T-cell (primary cell): ENCODE data around the gene PUSL1. TPM values are rescaled to one million over a fixed set of nuclear protein-coding genes. Genes with fewer than 3 reads are reported as not detected.

ENCODE experiments used
- ATAC-seq, 4 experiments: fragments of 200-7000 bp in 3 of 4; fragments of 150-1000 bp in 1 of 4; cut with Tn5 transposase; replicated peaks in 1 of 4; 1 replicate in 3 of 4; 2 replicates in 1 of 4; pipeline ENCODE4 v1.10.0; 2021; ENCODE audit warnings: moderate library complexity in 3 of 4, mild to moderate bottlenecking in 2 of 4, moderate number of reproducible peaks in 1 of 4
- CTCF ChIA-PET, 2 donors: fragments of 300-600 bp; sonication (Branson Sonifier 250); formaldehyde crosslinking; loops; one replicate each; lab custom pipeline; 2022; ENCODE audit warnings: antibody characterized with exemption in 2 of 2; lab: Charles Lee
- POLR2A ChIA-PET, 2 donors: fragments of 300-600 bp; sonication (Branson Sonifier 250); formaldehyde crosslinking; loops; one replicate each; lab custom pipeline; 2022; ENCODE audit warnings: antibody characterized with exemption in 2 of 2; lab: Charles Lee
- DNase-seq, 35 experiments: peaks; one replicate each; pipeline versions ENCODE4 v3.0.0 to v3.0.0-alpha.2; 2013 to 2023
- H3K27ac ChIP-seq: one replicate; pipeline ENCODE4 v1.5.1; 2013; ENCODE audit warnings: low read length
- H3K27me3 ChIP-seq, 2 experiments: replicated peaks in 1 of 2; 1 replicate in 1 of 2; 2 replicates in 1 of 2; pipeline versions ENCODE4 v1.6.1 to v1.7.0; 2013; ENCODE audit warnings: low read length in 1 of 2, mixed read lengths in 1 of 2; ENCODE audit not compliant: control insufficient read depth in 2 of 2, insufficient read depth in 2 of 2; ENCODE audit errors: extremely low read depth in 1 of 2
- H3K36me3 ChIP-seq, 2 donors: 1 replicate in 1 of 2; 2 replicates in 1 of 2; pipeline versions ENCODE4 v1.6.1 to v1.7.0; 2013; ENCODE audit warnings: low read length in 1 of 2; ENCODE audit not compliant: control insufficient read depth in 2 of 2, insufficient read depth in 1 of 2; ENCODE audit errors: extremely low read depth in 1 of 2
- H3K4me1 ChIP-seq, 2 experiments: 1 replicate in 1 of 2; 2 replicates in 1 of 2; pipeline versions ENCODE4 v1.6.1 to v1.7.0; 2013; ENCODE audit warnings: low read length in 2 of 2, mixed read lengths in 1 of 2; ENCODE audit not compliant: insufficient read depth in 2 of 2, control insufficient read depth in 1 of 2; ENCODE audit errors: extremely low read depth in 1 of 2
- H3K4me3 ChIP-seq, 2 donors: 1 replicate in 1 of 2; 2 replicates in 1 of 2; pipeline versions ENCODE4 v1.5.1 to v1.7.0; 2013; ENCODE audit warnings: mild to moderate bottlenecking in 2 of 2, low read length in 1 of 2, moderate library complexity in 1 of 2; ENCODE audit not compliant: control insufficient read depth in 1 of 2; ENCODE audit errors: extremely low read depth in 1 of 2
- H3K9me3 ChIP-seq: 2 replicates; pipeline ENCODE4 v1.7.0; 2013
- H3K27ac Mint-ChIP-seq, 2 donors: one replicate each; pipeline ENCODE4 v1.8.0; 2020 to 2021; ENCODE audit warnings: mild to moderate bottlenecking in 2 of 2, mixed read lengths in 2 of 2
- H3K27me3 Mint-ChIP-seq, 2 donors: one replicate each; pipeline ENCODE4 v1.8.0; 2021 to 2022; ENCODE audit warnings: mixed read lengths in 2 of 2
- H3K36me3 Mint-ChIP-seq: one replicate; pipeline ENCODE4 v1.8.0; 2021; ENCODE audit warnings: mixed read lengths
- H3K4me1 Mint-ChIP-seq, 3 donors: one replicate each; pipeline ENCODE4 v1.8.0; 2020 to 2022; ENCODE audit warnings: mixed read lengths in 3 of 3, mild to moderate bottlenecking in 1 of 3
- H3K4me3 Mint-ChIP-seq, 3 donors: one replicate each; pipeline ENCODE4 v1.8.0; 2020 to 2022; ENCODE audit warnings: mild to moderate bottlenecking in 3 of 3, mixed read lengths in 3 of 3, moderate library complexity in 3 of 3
- H3K9me3 Mint-ChIP-seq, 3 donors: one replicate each; pipeline ENCODE4 v1.8.0; 2020 to 2022; ENCODE audit warnings: mixed read lengths in 3 of 3
- WGBS: methylation state at CpG from one replicate; pipeline ENCODE4 v1.1.5; 2013; ENCODE audit warnings: missing lambda C conversion rate; ENCODE audit not compliant: insufficient coverage; 5-methylcytosine and 5-hydroxymethylcytosine counted together
- total RNA-seq, 35 experiments: library from RNA in 6 of 35; stranded (reverse) in 6 of 35; fragments of 120-200 nt in 1 of 35; gene quantifications; one replicate each; pipeline versions ENCODE4 v1.2.1 to v1.2.4 and lab custom pipeline; 2013 to 2026

PUSL1 gene
- total RNA-seq, 5 donors from 2014 or later (not counting 1 experiment from before 2014, with no cell fraction given), result 16.7 to 26.4 (median 22.6) TPM

DNA sequence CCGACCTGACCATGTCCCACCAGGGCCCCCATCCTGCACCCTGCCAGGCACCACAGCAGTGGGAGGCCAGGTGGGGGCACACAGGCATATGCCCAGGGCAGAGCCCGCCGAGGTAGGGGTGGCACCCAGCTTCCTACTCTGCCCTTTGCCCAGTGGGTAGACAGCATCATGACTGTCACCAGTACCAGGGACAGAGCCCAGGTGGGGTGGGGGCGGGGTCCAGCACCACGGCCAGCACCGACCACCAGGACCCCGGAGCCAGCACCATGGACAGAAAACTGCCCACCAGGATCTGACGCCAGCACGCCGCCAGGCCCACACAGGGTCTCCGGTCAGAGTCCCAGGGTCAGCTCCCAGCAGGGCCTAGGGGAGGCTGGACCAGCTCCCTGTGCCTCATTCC lies 26.4 kb downstream of the PUSL1 start:
- Mint-ChIP-seq H3K9me3 (no peaks in the 10 kb centered on the region), H3K27ac (no peak overlapping the region)

DNA sequence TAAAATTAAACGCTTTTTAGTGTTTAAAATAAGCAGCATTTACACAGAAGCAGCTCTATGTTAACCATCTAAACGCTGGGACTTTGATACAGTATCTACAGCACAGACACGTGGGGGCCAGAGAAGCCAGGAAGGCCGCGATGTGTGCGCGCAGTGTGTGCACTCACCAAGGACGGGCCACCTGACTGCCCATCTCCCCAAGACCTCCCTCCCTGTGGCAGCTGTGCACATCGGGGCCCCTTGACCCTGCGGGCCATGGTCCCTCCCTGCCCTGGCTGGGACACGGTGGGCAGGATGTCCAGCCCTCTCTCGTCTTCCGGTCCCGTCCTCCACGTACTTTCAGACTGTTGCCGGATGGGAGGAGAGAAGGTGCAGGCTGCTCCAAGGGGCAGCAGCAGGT lies 26.9 kb downstream of the PUSL1 start:
- ChIA-PET CTCF (interaction anchor here in 1 of 2 donors (0.5 kb wide), 1 partner anchor 164 kb away, joined by 3 read pairs; no protein-coding TSS in a partner anchor), POLR2A (no interaction called here)
- no peaks in the 10 kb centered on the region for H3K4me1 Mint-ChIP-seq
- no peaks in the 10 kb centered on the region for H3K27me3 Mint-ChIP-seq
- ATAC-seq (no peak), DNase-seq (no peak)
- Histone ChIP-seq H3K27me3 (no peaks in the 10 kb centered on the region), H3K4me1 (no peaks in the 10 kb centered on the region), H3K4me3 (no peak overlapping the region), H3K9me3 (no peaks in the 10 kb centered on the region), H3K36me3 (peaks cover 0 to 10% of the 10 kb centered on the region in 2 donors), H3K27ac (no peak overlapping the region)
- H3K4me3 Mint-ChIP-seq, result no peak overlapping the region
- WGBS, result 90% methylated on average over 9 of the region's 16 CpGs
- peaks cover 3% of the 10 kb centered on the region for H3K36me3 Mint-ChIP-seq
- no peak overlapping the region for H3K27ac Mint-ChIP-seq
- H3K9me3 Mint-ChIP-seq, result no peaks in the 10 kb centered on the region

More for the DNA sequence above, 26.4 kb downstream of the PUSL1 start:
- Histone ChIP-seq H3K36me3 (peaks cover 0 to 10% of the 10 kb centered on the region in 2 donors), H3K27me3 (no peaks in the 10 kb centered on the region), H3K4me1 (peaks cover 0 to 2% of the 10 kb centered on the region in 2 experiments), H3K27ac (no peak overlapping the region), H3K4me3 (no peak overlapping the region), H3K9me3 (no peaks in the 10 kb centered on the region)
- Mint-ChIP-seq H3K4me1 (peaks cover 0 to 2% (median 2%) of the 10 kb centered on the region in 3 donors), H3K36me3 (peaks cover under 1% of the 10 kb centered on the region), H3K4me3 (no peak overlapping the region), H3K27me3 (no peaks in the 10 kb centered on the region)
- ChIA-PET POLR2A (no interaction called here), CTCF (interaction anchor here in 1 of 2 donors (0.5 kb wide), 1 partner anchor 164 kb away, joined by 3 read pairs; no protein-coding TSS in a partner anchor)
- WGBS, result 91% methylated on average over 11 of the region's 11 CpGs
- DNase-seq, result no peak
- no peak for ATAC-seq

DNA sequence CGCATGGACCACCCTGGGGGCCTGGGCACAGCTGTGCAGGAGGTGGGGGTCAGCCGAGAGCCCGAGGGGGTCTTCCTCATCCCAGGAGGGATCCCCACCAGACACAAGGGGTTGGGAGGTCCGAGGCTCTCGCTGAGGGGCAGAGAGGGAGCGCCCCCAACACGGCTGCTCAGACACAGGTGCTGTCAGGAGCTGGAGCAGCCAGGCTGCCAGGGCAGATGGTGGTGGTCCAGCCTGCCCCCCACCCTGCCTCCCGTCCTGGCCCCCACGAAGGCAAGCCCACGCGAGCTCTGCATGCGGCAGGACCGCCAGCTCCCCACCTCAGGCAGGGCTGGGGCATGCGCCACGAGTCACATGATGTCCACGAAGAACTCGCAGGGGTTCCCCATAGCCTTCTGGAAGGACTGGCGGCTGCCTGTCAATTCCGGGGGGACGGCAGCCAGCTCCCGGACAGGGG lies 27.4 kb downstream of the PUSL1 start:
- H3K27ac ChIP-seq, result no peak overlapping the region
- no peaks in the 10 kb centered on the region for H3K27me3 ChIP-seq
- H3K4me3 ChIP-seq, result no peak overlapping the region
- Mint-ChIP-seq H3K9me3 (no peaks in the 10 kb centered on the region), H3K36me3 (peaks cover 4% of the 10 kb centered on the region), H3K4me1 (no peaks in the 10 kb centered on the region), H3K4me3 (no peak overlapping the region), H3K27ac (no peak overlapping the region), H3K27me3 (no peaks in the 10 kb centered on the region)
- H3K9me3 ChIP-seq, result no peaks in the 10 kb centered on the region
- DNase-seq, result no peak
- H3K4me1 ChIP-seq, result no peaks in the 10 kb centered on the region
- WGBS, result 92% methylated on average over 13 of the region's 21 CpGs
- POLR2A ChIA-PET, result no interaction called here
- CTCF ChIA-PET, result no interaction called here
- H3K36me3 ChIP-seq, result peaks cover 2 to 10% of the 10 kb centered on the region in 2 donors
- ATAC-seq, result no peak

DNA sequence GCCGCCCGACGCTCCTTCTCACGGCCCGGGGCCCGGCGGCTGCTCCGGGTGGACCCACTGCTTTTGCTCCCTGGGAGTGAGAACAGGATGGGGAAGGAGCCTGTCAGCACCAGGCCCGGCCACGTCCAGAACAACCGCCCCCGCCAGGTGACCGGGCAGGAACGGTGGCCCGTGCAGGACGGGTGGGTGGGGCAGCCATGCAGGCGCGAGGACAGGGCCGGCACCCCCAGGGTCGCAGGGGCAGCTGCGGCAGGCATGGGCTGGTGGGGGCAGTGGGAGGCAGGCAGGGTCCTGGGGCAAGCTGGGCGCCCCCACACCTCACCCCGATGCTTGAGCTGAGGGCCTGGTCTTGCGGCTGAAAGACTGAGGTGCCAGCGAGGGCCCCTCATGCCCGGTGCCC lies 28.0 kb downstream of the PUSL1 start:
- no peaks in the 10 kb centered on the region for H3K4me1 ChIP-seq
- CTCF ChIA-PET, result no interaction called here

DNA sequence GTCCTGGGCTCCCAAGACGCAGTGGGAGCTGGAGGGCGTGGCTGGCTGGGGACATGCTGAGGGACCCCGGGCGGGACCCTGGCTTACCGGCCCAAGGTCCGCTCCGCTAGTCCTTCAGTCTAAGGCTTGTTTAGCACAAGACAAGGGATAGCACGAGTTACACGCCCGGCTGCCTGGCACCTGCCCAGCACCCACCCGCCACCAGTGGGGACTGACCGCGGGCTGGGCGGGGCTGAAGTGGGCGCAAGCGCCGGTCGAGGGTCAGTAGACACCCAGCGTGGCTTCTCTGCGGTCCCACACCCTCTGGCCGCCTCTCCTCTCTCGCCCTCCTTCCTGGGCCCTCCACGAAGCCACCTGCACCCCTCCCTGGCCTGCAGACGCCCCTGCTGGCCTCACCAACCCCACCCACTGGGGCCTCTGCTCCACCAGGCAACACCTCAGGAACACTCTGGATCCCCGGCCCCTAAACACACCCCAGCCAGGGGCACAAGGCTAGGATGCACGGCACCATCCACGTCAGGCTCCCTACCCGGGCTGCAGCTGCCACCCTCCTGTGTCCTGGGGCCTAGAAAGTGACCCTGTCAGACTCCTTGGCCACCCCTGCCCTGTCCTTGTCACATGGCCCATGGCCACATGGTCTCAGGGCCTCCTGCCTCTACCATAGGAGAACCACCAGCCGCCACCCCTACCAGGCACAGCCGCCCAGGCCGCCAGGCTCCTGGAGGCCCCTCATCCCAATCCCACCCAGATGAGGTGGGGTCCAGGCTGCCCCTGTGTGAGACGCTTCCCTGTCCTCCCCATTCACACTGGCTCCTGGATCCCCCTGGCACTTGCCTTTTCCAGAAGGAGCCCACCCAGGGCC lies 28.8 kb downstream of the PUSL1 start:
- H3K9me3 Mint-ChIP-seq, result no peaks in the 10 kb centered on the region
- Histone ChIP-seq H3K9me3 (no peaks in the 10 kb centered on the region), H3K4me1 (no peaks in the 10 kb centered on the region), H3K36me3 (peaks cover 8 to 10% of the 10 kb centered on the region in 2 donors), H3K4me3 (no peak overlapping the region), H3K27ac (no peak overlapping the region), H3K27me3 (no peaks in the 10 kb centered on the region)
- no peaks in the 10 kb centered on the region for H3K4me1 Mint-ChIP-seq
- 95% methylated on average over 30 of the region's 32 CpGs for WGBS
- no peak overlapping the region for H3K4me3 Mint-ChIP-seq
- ChIA-PET POLR2A (no interaction called here), CTCF (no interaction called here)
- no peaks in the 10 kb centered on the region for H3K27me3 Mint-ChIP-seq
- H3K36me3 Mint-ChIP-seq, result peaks cover 10% of the 10 kb centered on the region
- H3K27ac Mint-ChIP-seq, result no peak overlapping the region
- no peak for ATAC-seq
- no peak for DNase-seq

More for the DNA sequence above, 28.0 kb downstream of the PUSL1 start:
- H3K9me3 Mint-ChIP-seq, result no peaks in the 10 kb centered on the region
- peaks cover 10% of the 10 kb centered on the region for H3K36me3 Mint-ChIP-seq
- WGBS, result 92% methylated on average over 26 of the region's 26 CpGs
- Histone ChIP-seq H3K27me3 (no peaks in the 10 kb centered on the region), H3K9me3 (no peaks in the 10 kb centered on the region), H3K36me3 (peaks cover 4 to 10% of the 10 kb centered on the region in 2 donors), H3K4me3 (no peak overlapping the region), H3K27ac (no peak overlapping the region)
- H3K27ac Mint-ChIP-seq, result no peak overlapping the region
- H3K4me1 Mint-ChIP-seq, result no peaks in the 10 kb centered on the region
- POLR2A ChIA-PET, result no interaction called here
- no peaks in the 10 kb centered on the region for H3K27me3 Mint-ChIP-seq
- ATAC-seq (no peak), DNase-seq (no peak)
- no peak overlapping the region for H3K4me3 Mint-ChIP-seq

DNA sequence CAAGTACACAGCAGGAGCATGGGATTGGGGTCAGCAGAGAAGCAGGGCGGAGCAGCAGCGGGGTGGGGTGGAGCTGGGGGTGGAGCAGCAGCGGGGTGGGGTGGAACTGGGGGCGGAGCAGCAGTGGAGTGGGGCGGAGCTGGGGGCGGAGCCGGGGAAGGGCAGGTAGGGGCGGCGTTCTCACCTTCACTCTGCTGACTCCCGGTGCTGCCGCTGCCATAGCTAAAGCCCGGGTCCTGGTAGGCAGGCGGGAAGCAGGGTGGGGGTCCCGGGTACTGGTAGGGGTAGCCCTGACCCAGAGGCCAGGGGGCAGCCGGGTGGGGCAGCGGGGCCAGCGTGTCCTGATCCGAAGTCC lies 29.4 kb downstream of the PUSL1 start:
- no peak overlapping the region for H3K27ac ChIP-seq
- Mint-ChIP-seq H3K4me1 (no peaks in the 10 kb centered on the region), H3K36me3 (peaks cover 10% of the 10 kb centered on the region), H3K27me3 (no peaks in the 10 kb centered on the region), H3K27ac (no peak overlapping the region), H3K4me3 (no peak overlapping the region), H3K9me3 (no peaks in the 10 kb centered on the region)
- WGBS, result 97% methylated on average over 6 of the region's 18 CpGs
- ChIA-PET CTCF (no interaction called here), POLR2A (no interaction called here)
- ATAC-seq (peak in 2 of 4 experiments; percentile 38 to 65), DNase-seq (peak in 5 of 35 experiments; percentile 20 to 36 (median 28))
- H3K36me3 ChIP-seq, result peaks cover 8 to 10% of the 10 kb centered on the region in 2 donors
- no peaks in the 10 kb centered on the region for H3K27me3 ChIP-seq
- no peaks in the 10 kb centered on the region for H3K9me3 ChIP-seq
- H3K4me1 ChIP-seq, result no peaks in the 10 kb centered on the region
- no peak overlapping the region for H3K4me3 ChIP-seq
